ENCODE data around the gene PSMA6.
A peak's percentile ranks its signal among the peaks of the same experiment; 100 is the strongest.

Gene PSMA6

GRCh38 chr14:35281341-35281740 is 10.8 kb upstream of the PSMA6 start:
- no peak for TF ChIP-seq CTCF (conservative IDR thresholded peaks at IDR 0.05; ENCODE audit: low read length)
- H3K4me3 ChIP-seq (ENCODE audit: low read length), result no peak overlapping the region
- no peak for DNase-seq (ENCODE audit: low read depth)

GRCh38 chr14:35284506-35284905 is 7.7 kb upstream of the PSMA6 start:
- no peak for DNase-seq (ENCODE audit: low read depth)
- H3K4me3 ChIP-seq (ENCODE audit: low read length), result no peak overlapping the region
- no peak for TF ChIP-seq CTCF (conservative IDR thresholded peaks at IDR 0.05; ENCODE audit: low read length)

GRCh38 chr14:35285168-35286002 is 6.8 kb upstream of the PSMA6 start:
- peak; percentile 5 for DNase-seq (ENCODE audit: low read depth)
- no peak overlapping the region for H3K4me3 ChIP-seq (ENCODE audit: low read length)
- no peak for TF ChIP-seq CTCF (conservative IDR thresholded peaks at IDR 0.05; ENCODE audit: low read length)

- no peak for TF ChIP-seq CTCF (conservative IDR thresholded peaks at IDR 0.05; ENCODE audit: low read length)
- DNase-seq (ENCODE audit: low read depth), result no peak
- H3K4me3 ChIP-seq (ENCODE audit: low read length), result no peak overlapping the region
These were observed 6.1 kb upstream of the PSMA6 start for GRCh38 chr14:35286003-35286600.

GRCh38 chr14:35286707-35287106 is 5.5 kb upstream of the PSMA6 start:
- H3K4me3 ChIP-seq (ENCODE audit: low read length), result no peak overlapping the region
- no peak for DNase-seq (ENCODE audit: low read depth)

GRCh38 chr14:35287431-35288013 is 4.7 kb upstream of the PSMA6 start:
- no peak for TF ChIP-seq CTCF (conservative IDR thresholded peaks at IDR 0.05; ENCODE audit: low read length)
- H3K4me3 ChIP-seq (ENCODE audit: low read length), result no peak overlapping the region
- DNase-seq (ENCODE audit: low read depth), result no peak

More at GRCh38 chr14:35286707-35287106, 5.5 kb upstream of the PSMA6 start:
- no peak for TF ChIP-seq CTCF (conservative IDR thresholded peaks at IDR 0.05; ENCODE audit: low read length)
